NCI-H187 (cell line): Measurements from ENCODE around the gene STAMBPL1.

Experiments used
- DNase-seq, 2 experiments: peaks; one replicate each; lab custom pipeline; 2025; lab: John Stamatoyannopoulos, UW

Gene STAMBPL1

DNA sequence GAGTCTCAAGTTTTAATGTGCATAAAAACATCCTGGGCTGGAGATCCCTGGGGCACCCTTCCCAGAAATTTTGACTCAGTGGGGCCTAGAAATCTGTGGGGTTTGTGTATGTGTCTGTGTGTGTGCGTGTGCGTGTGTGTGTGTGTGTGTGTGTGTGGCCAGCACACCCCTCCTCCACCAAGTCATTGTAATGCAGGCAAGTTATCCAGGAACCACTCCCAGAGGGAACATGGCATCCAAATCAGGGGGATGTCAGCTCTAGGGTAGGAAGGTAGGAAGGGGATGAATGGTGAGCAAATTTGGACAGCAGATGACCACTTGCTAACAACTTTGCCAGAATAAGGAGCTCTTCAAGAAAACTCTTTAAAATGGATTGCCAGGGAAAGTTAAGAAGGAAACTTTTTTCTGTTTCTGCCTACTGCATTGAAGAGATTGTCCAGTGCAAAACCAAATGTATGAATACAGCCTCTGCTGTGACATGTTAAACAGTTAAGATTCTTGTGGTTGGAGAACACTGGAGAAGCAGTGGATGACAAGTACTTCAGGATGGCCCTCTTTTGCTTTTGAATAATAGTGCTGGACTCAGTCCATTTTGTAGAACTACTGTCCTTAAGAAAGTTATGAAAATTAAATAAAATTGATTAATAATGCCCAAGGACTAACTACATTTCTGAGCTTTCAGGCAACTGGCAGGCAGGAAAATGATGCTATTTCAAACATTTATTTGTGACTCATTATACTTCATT, 12.3 kb downstream of the STAMBPL1 start:
- DNase-seq, result no peak

DNA sequence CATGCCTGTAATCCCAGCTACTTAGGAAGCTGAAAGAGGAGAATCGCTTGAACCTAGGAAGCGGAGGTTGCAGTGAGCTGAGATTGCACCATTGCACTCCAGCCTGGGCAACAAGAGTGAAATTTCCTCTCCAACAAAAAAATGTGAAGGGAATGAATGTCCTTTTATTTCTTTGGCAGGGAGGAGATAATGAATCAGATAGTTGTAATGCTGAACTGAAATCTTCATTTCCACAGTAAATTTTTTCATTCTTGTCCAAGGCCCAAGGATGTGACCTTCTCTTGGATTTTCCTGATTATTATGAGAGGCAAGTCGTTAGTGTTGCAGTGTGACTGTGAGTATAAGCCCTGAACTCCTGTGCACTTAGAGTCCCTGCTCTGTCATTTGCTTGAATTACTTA, 13.6 kb downstream of the STAMBPL1 start:
- no peak for DNase-seq

DNA sequence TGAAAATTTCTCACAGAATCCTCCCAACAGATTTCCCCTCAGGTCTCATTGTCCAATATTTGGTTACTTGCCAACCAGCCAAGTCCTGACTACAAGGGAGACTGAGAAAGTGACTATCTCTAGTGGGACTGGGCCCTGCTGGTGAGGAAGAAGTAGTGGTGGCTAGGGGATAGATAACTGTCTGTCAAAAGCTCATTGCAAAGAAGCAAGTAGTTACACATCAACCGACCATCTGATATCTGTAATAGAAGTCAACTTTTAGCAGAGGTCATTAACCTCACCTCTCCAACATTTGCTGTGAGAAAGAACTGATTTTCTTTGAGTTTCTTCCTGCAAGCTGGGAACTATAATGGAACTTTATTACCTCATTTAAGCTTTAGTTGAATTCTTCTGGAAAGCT, 15.2 kb downstream of the STAMBPL1 start:
- no peak for DNase-seq

DNA sequence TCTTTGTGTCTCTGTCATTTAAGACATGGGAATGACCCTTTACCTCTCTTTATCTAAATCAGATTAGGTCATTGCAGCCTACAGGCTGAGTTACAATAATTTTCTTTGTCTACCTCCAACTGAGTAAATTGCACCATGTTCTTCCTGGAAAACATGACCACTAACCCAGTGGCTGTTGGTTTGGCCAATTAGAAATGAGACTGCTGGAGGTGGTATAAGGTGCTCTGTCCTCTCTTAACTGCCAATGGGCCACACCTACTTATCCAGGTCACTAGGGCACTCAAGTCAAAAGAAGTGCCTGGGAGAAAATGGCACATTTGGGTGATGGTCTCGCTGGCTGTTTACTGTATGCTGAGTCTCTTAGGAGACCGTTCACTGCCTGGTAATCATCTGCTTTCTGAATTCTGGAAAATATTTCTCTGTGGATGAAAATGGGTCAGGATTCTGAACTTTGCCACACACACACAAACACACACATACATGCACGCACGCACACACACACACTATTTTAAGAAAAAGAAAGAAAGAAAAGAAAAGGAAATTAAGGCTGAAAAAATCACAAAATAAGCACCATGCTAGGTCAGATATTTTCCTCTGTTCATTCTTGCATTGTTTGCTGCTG, 16.4 kb downstream of the STAMBPL1 start:
- no peak for DNase-seq

DNA sequence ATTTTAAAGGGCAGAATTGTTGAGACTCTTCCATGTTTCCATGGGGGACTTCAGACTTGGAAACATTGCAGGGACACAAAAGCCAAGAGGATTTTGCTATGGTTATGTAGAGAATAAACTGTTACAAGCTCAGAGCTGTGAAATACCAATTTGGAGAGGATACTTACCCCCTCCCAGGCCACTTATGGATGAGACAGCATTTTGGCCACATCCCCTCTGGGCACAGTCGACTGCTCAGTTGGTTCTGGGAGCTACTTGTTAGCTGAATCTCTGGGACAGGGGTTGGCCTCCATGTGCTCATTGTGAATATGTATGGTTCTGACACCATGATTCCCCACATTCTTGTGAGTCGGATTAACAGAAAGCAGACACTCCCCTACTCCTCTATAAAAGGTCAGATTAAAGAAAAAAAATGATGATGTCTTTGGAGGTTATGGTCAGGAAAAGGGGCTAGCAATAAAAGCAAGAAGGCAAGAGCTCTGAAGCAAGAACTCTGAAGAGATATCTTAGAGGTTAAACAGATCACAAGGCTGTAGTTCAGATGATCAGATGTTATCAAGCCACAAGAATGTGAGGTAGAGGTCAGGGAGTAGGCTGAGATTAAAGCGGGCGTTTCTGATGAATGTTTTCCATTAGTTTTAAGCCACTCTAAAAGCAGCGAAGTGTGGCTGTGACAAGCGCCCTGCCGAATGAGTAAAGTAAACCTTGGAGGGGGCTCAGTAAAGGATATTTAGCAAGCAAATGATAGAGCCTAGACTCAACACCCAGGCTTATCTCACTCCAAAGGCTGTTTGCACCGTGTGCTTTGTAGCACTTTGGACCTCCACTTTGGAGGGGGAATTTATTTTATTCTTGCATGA, 17.2 kb downstream of the STAMBPL1 start:
- DNase-seq, result peak in 1 of 2 experiments; percentile 50

DNA sequence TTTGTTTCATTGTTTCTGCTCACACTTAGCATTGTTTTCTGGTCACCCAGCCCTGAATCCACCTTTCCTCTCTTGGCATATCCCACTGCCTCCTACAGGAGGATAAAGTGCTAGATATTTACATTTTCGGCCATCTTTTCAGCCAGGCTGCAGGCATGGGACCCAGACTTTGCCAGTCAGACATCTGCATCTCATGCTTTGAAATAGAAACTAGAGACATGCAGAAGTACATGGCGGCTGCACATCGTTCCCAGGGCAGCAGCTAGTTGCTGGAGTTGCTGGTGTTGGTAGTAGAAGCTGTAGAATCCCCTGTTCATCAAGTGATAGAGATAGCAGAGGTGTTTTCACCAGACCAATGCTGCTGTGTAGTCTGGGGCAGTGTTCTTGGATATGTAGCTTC, 18.7 kb downstream of the STAMBPL1 start:
- no peak for DNase-seq

DNA sequence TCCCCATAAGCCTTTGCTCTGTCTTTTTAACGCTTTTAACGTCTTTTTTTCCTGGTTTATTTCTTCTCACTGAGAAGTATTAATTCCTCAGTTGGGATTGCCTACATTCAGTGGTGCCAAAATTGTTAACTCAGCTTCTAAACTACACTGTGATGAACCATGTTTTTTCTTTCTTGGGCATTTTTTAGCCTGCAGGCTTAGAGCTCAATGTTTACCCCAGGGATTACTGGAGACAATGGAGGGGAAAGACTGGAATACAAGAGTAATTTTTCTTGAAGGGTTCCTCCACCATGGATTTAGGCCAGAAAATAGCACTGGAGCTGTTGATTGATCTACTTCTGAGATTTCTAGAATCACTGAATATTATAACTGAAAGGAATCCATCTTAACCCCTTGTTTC, 19.8 kb downstream of the STAMBPL1 start:
- DNase-seq, result no peak

DNA sequence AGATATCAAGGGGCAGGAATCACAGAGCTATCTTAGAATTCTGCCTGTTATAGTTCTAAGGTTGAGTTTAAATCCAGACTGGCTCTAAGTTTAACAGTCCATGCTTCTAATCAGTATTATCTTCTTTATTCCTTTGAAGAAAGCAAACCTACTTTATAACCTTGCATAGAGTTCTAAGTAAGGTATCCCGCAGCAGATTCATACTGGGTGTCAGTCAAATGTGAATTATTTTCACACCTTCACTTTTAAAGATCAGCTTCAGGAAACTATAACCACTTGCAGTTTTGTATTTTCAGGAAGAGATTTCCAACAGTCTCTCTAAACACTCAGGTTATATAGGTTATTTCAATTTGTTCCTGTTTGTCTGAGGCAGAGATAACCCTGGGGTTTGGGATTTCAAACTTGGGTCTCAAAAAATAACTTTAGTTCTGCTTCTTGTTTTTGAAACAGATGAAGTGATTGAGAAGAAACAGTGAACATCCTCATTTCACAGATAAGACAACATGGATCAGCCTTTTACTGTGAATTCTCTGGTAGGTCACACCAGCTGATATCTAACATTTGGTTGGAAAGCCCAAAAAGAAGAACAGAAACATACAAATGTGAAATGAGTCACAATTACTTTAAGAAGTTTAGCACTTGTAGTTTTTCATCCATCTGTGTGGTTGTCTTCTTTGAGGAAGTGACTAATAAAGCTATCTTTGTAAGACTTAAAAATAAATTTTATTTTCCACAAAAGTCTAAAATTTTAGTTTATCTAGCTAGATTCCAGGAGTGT, 21.4 kb downstream of the STAMBPL1 start:
- DNase-seq, result no peak

DNA sequence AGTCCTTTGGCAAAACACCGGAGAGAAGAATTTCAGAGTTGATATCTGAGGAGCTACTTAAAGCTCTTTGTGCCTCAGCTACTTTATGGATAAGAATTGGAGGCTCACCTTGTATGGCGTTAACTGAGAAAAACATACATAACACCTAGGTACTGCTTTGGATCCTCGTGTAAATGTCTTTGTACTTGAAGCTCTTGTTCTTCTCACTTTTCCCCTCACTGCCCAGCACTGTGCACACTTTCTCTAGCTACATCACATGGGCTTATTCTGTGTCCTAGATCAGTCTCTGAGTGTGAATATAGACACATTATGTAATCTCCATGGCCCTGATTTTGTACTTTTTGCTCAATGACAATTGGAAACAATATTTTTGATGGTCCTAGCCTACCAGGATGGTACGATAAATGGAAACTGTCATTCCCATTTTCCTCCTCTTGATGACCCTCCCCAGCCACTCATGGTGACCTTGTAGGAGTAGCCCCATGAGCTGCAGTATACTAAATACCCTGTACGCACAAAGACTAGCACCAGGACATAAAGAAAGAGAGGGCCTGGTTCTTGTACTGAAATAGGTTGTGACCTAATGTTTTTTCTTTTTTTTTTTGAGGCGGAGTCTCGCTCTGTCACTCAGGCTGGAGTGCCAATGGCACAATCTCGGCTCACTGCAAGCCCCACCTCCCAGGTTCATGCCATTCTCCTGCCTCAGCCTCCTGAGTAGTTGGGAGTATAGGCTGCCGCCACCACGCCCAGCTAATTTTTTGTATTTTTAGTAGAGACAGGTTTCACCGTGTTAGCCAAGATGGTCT, 22.1 kb downstream of the STAMBPL1 start:
- no peak for DNase-seq

DNA sequence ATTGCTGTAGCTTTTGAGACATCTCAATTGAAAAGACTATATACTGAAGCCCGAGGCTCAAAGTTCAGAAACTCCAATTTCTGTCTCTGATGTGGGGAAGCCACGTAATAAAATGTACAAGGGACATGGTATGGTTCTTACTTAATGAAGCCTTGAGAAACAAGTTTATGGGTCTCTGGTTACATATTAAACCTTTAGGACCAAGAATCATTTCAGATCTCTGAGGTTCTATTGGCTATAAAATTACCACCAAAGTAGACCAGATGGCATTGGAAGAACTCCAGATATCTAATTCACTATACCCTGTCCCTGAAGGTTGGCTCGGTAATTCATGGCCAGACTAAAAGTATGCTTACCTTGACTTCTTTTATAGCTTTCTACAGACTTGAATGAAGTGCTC, 23.7 kb downstream of the STAMBPL1 start:
- no peak for DNase-seq

DNA sequence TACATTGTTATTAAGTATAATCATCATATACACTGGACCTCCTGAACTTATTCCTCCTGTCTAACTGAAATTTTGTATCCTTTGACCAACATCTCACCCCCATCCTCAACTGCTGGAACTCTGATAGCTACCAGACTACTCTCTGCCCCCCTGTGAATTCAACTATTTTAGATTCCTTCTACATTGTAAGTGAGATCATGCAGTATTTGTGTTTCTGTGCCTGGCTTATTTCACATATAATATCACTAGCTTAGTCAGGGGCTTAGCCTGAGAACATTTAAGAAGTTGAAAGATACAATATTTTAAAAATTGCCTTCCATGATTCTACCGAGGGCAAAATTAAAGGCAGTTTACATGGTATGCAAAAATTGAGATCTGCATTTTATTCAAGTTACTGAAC, 26.9 kb downstream of the STAMBPL1 start:
- no peak for DNase-seq

DNA sequence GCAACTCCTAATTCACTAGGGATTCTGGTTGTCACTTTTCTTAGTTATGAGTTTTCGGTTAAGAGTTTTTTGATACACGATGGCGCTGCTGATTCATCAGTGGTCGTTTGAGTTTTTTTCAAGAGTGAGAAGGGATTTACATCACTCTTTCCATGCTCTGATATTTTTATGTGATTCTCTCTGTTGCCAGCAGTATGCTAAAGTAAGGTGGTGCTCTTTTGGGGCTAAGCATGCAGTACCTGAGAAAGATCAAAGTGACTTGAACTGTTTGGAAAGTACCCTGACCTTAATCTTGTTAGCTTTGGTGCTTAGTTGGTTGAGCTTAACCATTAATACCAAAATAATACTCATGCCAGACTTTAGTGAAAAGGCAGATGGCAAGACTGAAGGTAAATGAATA, 28.1 kb downstream of the STAMBPL1 start:
- DNase-seq, result no peak

DNA sequence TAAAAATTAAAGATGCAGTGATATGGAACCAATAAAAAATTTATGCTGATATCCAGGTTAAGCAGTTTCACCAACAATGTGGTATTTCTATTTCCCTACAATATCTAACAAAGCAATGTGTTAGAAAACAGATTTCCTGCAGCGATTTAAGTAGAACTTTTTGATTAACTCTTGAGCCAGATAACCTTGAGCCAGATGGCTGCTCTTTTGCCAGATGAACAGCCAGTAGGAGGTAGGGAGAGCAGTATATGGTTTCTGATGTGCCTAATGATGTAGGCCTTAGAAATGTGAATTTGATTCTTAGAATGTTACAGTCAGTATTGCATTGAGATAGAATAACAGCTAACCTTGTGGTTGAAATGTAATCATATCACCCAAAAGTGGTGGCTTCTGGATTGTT, 31.1 kb downstream of the STAMBPL1 start:
- DNase-seq, result no peak

DNA sequence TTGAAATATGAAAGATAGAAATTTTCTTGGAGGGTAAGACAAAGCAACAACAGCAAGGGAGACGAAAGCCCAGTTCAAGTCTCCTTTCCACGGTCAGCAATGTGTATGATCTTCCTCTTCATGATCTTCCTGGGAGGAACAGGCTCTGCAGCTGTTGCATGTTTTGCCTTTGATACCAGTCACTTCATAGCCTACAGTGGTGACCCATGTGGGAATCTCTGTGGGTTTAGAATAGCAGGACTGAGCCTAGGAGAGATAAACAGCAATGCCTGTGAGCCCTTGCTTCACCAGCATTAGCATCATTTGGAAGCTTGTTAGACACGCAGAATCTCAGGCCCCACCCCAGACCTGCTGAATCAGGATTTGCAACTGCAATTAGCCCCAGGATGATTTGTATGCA, 31.8 kb downstream of the STAMBPL1 start:
- no peak for DNase-seq

DNA sequence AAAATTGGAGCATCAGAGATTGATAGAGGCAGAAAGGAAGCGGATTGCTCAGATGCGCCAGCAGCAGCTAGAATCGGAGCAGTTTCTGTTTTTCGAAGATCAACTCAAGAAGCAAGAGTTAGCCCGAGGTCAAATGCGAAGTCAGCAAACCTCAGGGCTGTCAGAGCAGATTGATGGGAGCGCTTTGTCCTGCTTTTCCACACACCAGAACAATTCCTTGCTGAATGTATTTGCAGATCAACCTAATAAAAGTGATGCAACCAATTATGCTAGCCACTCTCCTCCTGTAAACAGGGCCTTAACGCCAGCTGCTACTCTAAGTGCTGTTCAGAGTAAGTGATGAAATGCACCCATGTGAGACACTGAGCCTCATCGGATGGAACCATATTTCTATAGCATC, 33.1 kb downstream of the STAMBPL1 start:
- DNase-seq, result peak; percentile 35 to 59

DNA sequence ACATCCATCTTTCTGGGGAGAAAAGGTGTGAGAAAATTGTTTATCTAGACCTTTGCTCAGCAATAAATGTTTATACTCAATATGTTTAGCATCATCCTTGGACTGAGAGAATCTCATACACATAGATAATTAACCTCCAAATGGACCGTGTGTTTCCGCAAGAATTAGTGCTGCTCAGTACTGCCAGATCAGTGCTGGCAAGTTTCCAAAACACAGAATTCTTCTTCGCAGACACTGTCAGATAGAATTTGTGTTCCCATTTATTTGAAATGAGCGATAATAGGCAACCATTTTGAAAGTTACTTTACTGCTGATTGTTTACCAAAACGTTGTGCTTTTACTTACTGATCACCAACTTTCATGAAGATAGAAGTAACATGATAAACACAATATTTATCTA, 33.7 kb downstream of the STAMBPL1 start:
- DNase-seq, result no peak

DNA sequence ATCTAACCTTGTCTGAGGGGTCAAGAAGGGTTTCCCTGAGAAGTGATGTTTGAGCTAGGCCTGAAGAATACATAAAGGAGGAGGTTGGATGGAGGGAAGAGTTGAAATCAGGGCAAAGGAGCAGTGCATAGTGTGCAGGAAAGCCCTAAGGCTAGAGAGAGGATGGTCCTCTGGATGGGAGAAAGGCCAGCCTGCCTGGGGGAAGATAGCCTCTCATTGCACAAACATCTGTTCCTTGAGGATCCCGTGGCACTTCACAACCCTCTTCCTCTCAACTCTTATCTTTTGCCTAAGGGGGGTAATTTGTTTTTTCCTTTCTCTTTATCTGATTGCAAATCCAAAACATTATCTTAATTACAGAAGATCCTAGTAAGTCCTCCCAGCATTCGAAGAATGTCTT, 35.7 kb downstream of the STAMBPL1 start:
- no peak for DNase-seq

DNA sequence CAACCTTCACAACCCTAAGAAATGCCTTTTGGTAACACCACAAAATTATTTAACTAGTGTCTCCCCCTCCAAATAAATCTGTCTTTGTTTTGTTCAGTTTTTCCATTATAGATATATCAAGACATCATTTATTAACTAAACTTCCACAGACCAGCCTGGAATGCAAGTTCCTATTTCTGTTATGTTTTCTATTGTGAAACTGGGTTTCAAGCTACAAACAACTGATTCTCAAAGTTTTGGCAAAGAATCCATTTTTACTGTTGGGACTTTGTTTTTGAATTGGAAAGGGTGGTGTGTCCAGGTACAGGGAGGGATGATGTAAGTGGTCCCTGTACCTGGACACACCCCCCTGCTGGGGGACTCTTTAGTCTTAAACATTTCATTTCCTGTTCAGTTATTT, 36.2 kb downstream of the STAMBPL1 start:
- DNase-seq, result no peak

DNA sequence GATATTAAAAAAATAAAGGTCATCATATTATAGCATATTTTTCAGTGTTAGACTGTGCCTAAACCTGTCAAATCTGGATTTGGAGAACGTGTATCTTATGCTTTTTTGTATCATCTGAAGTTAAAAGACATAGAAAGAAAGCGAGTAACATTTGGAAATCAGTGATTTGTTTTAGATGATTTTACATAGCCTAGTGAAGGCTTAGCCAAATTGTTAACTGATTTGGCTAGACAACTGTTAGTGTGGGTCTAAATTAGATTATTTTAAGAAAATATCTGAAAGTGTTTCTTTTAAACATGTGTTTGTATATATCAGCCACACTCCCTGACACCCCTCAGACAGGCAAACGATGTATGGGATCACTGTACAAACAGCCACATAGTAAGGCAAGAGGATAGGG, 36.9 kb downstream of the STAMBPL1 start:
- no peak for DNase-seq

DNA sequence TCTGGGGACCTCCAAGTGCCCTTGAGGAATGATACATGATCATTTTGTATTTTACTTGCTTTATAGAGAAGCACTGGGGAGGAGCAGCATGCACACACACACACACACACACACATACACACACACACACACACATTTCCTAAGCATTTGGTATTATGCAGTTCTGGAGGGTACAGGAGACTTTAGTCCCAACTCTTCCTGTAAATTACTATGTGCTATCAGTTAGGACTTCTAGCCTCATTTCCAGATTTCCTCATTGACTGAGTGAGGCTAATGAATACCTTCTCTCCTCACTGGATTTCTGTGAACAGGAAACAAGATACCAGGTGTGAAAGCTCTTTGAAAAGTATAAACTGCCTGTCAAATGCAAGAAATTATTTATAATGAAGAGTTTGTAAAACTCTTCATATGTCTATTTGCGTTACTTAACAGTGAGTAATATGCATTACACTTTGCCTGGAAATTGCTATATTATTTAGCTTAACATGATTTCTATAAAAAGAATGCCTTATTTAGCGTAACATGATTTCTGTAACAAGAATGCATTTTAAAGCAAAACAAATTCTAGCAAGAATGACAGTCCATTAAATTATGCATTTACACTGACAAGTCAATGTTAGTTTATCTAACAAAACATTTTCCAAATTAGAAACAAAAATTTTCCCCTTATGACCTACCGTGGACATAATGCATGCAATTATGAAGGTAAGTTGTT, 38.3 kb downstream of the STAMBPL1 start:
- no peak for DNase-seq

DNA sequence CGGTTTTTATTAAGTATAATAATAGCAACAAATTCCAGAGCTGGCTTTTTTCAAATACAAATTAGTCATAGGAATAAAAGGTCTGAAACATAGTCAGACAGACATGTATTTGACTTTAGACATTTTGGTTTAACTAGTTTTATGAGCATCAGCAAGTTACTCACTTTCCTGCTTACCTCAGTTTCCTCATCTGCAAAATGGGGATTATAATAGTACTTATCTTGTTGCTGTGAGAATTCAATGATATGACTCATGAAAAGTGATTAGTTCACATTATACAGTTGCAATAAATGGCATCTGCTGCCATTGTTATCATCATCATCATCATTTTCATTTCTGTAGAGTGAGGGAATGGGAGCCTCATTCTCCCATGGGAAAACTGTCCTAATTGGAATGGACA, 39.0 kb downstream of the STAMBPL1 start:
- DNase-seq, result no peak
